Activated CD8-positive, alpha-beta memory T cell treated with anti-CD3 and anti-CD28 coated beads, Interleukin-2, amount 50 U/mL, for 24 hours (primary cell): ENCODE results near the gene ATG9B.

ENCODE experiments used
- DNase-seq: peaks from one replicate; pipeline ENCODE4 v3.0.0-alpha.2; 2020; ENCODE audit errors: extremely low read depth

Gene ATG9B, protein sequence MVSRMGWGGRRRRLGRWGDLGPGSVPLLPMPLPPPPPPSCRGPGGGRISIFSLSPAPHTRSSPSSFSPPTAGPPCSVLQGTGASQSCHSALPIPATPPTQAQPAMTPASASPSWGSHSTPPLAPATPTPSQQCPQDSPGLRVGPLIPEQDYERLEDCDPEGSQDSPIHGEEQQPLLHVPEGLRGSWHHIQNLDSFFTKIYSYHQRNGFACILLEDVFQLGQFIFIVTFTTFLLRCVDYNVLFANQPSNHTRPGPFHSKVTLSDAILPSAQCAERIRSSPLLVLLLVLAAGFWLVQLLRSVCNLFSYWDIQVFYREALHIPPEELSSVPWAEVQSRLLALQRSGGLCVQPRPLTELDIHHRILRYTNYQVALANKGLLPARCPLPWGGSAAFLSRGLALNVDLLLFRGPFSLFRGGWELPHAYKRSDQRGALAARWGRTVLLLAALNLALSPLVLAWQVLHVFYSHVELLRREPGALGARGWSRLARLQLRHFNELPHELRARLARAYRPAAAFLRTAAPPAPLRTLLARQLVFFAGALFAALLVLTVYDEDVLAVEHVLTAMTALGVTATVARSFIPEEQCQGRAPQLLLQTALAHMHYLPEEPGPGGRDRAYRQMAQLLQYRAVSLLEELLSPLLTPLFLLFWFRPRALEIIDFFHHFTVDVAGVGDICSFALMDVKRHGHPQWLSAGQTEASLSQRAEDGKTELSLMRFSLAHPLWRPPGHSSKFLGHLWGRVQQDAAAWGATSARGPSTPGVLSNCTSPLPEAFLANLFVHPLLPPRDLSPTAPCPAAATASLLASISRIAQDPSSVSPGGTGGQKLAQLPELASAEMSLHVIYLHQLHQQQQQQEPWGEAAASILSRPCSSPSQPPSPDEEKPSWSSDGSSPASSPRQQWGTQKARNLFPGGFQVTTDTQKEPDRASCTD

DNA sequence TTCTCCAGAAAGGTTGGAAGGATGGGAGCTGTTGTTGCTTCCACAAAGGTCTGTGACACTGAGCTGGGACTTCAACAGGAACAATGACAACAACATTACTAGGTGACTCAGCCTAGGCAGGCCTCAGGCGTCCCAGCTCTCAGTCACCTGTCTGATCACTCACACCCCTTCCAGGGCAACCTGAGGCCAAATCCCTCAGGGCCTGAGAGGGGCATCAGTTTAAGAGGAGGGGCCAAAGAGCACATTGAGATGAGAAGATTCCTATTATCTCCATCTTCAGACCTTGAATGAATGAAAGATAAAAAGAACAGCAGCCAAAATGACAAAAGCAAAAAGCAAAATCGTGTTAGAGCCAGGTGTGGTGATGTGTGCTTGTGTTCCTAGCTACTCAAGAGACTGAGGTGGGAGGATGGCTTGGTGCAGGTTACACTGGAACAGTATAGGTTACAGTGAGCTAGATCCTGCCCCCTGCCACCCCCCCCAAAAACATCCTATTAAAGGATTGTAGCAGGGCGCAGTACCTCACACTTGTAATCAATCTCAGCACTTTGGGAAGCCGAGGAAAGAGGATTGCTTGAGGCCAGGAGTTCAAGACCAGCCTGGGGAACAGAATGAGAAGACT is at the start of gene ATG9B:
ATG9B (minus strand) TSS at position 60 of the 622 bp plus-strand sequence. CDS start 71 bp downstream, outside the sequence.
- no peak for DNase-seq

DNA sequence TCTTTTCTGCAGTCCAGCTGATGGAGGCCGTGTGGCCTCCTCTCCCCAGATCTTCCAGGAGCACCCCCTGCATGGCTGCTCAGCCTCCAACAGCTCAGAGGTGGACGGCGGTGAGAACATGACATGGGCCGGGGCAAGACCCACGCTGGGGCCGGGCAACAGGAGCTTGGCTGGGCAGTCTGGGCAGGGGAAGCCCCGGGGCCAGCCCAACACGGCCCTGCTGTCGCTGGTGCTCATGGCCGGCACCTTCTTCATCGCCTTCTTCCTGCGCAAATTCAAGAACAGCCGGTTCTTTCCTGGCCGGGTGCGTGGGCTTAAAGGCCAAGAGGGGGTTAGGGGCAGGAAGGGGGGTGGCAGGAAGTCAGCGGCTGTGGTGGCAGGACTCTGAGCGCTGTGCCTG is 49.7 kb upstream of the ATG9B start:
- DNase-seq: no peak

DNA sequence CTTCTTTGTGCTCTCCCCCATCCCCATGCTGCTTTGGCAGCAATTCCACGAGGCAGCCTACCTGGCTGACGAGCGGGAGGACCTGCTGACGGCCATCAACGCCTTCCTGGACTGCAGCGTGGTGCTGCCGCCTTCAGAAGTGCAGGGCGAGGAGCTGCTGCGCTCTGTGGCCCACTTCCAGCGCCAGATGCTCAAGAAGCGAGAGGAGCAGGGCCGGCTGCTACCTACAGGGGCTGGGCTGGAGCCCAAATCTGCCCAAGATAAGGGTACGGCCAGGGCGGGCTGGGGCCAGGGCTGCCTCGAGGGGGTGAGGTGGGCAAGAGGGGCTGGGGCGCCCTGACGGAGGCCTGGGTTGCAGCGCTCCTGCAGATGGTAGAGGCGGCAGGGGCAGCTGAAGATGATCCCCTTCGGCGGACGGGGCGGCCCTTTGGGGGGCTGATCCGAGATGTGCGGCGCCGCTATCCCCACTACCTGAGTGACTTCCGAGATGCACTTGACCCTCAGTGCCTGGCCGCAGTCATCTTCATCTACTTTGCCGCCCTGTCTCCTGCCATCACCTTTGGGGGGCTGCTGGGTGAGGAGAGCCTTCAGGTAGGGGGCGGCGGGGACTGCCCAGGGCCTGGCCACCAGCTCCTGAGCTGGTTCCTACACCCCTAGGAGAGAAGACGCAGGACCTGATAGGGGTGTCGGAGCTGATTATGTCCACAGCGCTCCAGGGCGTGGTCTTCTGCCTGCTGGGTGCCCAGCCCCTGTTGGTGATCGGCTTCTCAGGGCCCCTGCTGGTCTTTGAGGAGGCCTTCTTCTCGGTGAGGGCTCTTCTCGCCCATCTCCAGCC is 47.0 kb upstream of the ATG9B start:
- DNase-seq: no peak

DNA sequence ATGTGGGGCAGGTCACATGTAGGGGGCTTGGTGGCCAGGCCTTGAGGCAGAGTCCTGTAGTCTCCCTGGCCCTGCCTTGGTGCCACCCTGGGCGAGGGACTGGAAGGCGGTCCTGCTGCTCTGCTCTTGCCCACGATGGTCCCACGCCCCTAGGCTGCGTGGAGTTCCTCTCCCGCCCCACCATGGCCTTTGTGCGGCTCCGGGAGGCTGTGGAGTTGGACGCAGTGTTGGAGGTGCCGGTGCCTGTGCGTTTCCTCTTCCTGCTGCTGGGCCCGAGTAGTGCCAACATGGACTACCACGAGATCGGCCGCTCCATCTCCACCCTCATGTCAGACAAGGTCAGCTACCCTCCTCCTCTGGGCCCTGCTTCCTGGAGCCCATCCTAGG is 46.3 kb upstream of the ATG9B start:
- DNase-seq: no peak

DNA sequence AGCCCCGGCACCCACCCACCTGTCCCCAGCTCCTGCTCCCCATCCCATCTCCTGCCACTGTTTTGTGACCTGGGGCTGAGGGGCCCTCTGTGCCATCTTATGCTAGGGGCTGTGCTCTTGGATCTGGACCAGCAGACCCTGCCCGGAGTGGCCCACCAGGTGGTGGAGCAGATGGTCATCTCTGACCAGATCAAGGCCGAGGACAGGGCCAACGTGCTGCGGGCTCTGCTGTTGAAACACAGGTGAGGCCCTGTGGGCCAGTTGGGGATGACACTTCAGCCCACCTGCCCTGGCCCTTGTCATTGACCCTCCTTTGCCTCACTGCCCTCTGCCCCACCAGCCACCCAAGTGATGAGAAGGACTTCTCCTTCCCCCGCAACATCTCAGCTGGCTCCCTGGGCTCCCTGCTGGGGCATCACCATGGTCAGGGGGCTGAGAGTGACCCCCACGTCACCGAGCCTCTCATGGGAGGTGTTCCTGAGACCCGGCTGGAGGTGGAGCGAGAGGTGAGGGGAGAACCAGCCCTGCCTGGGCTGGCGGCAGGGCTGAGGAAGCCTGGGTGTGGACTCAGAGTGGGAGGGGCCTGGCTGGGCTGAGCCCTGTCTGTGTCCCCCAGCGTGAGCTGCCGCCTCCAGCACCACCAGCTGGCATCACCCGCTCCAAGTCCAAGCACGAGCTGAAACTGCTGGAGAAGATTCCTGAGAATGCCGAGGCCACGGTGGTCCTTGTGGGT is 45.7 kb upstream of the ATG9B start:
- no peak for DNase-seq

DNA sequence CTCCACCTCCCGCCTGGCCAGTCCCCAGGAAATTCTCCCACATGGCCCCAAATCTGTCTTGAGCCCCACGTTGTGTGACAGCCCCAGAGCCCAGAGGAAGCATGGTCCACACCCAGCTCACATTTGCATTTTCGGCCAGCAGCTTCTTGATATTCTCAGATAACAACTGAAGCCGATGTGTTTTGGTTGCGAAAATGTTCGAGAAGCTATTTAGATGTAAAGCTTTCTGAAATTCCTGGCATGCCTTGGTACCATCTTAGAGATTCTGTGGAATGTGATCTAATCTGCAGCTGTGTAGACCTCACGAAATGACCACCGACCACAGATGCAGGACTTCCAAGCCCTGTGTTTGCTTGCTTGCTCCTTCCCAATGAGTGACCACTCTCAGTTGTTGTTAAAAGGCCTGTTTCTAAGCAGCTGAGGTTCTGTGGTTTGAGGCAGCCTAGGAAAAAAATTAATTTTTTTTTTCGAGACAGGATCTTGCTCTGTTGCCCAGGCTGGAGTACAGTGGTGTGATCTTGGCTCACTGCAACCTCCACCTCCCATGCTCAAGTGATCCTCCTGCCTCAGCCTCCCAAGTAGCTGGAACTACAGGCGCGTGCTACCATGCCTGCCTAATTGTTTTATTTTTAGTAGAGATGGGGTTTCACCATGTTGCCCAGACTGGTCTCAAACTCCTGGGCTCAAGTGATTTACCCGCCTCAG is 43.9 kb upstream of the ATG9B start:
- no peak for DNase-seq

DNA sequence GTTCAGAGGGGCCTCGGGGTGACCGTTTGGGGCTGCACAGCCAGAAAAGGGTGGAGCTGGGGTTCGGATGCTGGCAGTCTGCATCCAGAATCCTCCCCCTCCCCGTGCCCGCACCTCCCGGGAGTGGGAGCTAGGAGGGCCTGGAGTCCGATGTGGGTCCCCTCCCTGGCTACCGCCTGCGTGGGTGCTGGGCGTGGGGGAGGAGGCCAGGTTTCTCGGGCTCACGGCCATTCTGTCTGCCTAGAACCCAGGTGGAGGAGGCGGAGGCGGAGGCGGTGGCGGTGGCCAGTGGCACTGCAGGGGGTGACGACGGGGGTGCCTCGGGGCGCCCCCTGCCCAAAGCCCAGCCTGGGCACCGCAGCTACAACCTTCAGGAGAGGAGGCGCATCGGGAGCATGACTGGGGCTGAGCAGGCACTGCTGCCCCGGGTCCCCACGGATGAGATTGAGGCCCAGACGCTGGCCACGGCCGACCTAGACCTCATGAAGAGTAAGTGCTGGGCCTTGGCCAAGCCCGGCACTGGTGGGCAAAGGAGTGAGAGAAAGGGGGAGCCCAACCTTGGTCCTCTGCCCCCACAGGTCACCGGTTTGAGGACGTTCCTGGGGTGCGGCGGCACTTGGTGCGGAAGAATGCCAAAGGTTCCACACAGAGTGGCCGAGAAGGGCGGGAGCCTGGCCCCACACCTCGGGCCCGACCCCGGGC is 42.1 kb upstream of the ATG9B start:
- DNase-seq: no peak

DNA sequence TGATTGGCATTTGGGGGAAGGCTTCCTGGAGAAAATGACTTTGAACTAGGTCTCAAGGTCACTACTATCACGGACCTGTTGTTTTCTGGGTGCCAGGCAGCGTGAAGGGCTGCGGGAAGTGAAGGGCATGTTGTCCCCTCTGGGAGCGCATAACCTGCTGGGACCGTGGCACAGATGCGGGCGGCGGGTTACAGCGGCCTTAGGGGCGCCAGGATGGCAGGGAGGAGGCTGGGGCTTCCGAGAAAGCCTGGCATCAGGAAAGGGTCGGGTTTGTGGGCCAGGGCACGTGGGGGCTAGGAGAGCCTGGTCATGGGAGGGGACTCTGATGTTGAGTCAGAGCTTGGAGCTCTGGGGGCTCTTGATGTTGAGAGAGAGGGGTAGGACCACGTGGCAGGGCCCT is 41.2 kb upstream of the ATG9B start:
- DNase-seq: no peak

DNA sequence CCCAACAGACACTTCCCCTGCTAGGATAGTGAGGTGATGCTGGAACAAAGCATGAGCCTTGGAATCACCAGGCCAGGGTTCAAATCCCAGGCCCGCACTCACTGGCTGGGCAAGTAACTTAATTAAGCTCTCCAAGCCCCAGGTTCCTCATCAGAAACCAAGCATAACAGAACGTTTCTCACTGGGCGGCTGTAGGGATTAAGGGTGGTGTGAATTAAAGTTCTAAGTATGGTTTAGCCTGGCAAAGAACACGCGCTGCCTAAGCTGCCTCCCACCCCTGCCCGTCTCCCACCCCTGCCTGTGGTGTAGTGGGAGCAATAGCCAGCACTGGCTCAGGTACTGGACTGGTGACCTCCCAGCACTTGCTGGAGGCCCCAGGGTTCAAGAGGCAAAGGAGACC is 40.7 kb upstream of the ATG9B start:
- no peak for DNase-seq

DNA sequence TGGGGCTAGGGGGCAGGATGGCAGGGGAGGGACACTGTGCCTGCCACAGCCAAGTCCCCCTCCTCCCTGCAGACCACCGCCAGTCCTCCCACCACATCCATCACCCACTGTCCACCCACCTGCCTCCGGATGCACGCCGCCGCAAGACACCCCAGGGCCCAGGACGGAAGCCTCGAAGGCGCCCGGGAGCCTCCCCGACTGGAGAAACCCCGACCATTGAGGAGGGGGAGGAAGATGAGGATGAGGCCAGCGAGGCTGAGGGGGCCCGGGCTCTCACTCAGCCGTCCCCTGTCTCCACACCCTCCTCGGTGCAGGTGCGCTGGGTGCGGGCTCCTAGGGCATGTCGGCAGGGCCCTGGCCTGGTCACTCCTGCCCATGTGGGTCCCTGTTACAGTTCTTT is 40.2 kb upstream of the ATG9B start:
- no peak for DNase-seq

DNA sequence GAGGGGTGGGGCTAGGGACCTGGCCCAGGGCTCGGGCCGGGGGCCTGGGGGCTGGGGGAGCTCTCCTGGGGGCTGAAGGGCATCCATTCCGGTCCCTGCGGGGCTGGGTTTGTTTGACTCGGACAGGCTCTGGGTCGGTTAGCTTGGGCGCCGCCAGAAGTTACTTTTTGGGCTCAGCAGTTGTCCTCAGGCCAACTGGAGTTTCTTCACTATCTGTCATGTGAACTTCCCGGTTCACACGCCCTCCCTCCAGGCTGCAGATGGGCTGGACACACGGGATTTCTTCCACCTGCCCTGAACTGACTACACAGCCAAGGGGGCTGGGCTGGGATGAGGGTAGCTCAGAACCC is 38.9 kb upstream of the ATG9B start:
- DNase-seq: no peak

DNA sequence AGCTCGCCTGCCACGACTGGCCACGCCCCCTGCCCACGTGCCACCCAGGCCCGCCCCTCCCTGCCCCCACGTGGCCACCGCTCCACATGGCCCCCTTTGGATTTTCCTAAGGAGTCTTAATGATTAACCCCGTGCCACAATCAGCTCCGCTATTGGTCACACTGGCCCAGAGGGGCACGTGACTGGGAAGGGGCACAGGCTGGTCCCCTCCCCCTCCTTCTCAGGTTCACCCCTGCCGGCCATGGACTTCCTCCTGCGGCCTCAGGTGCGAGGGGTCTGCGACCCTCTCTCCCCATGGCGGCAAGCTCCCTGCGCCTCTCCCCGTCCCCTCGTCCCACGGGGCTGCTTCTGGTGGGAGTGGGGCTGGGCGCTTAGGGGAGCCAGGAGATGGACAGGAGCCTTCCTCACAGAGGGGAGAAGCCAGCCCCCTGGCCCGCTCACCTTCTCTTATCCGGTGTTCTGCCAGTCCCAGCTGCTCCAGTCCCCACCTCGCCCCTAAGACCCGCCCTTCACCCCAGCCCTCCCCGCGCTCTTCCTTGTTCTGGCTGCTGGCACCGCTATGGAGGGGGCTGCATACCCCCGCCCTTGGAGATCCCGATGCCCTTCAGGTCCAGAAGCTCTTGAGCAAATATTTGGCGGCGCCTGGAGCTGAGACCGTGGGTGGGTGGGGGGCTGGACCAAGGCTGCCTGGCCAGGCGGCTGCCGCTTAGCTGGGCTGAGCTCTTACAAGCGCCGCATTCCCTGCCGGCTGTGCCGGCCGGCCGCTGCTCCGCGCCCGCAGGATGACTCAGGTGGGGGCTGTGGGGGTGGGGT is 38.3 kb upstream of the ATG9B start:
- no peak for DNase-seq

DNA sequence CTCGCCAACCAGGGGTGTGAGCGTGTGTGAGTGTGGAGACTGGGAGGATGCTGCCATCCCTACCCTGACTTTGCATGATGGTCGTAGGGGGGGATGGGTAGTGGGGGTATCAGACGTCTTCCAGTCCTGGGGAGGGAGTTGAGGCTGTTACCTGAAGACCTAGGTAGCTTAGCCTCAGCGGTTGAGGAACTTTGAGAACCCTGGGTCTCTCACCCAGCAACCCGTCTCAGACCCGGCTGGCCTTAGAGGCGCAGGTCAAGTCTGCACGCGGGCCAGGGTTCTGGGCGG is 37.8 kb upstream of the ATG9B start:
- DNase-seq: no peak

DNA sequence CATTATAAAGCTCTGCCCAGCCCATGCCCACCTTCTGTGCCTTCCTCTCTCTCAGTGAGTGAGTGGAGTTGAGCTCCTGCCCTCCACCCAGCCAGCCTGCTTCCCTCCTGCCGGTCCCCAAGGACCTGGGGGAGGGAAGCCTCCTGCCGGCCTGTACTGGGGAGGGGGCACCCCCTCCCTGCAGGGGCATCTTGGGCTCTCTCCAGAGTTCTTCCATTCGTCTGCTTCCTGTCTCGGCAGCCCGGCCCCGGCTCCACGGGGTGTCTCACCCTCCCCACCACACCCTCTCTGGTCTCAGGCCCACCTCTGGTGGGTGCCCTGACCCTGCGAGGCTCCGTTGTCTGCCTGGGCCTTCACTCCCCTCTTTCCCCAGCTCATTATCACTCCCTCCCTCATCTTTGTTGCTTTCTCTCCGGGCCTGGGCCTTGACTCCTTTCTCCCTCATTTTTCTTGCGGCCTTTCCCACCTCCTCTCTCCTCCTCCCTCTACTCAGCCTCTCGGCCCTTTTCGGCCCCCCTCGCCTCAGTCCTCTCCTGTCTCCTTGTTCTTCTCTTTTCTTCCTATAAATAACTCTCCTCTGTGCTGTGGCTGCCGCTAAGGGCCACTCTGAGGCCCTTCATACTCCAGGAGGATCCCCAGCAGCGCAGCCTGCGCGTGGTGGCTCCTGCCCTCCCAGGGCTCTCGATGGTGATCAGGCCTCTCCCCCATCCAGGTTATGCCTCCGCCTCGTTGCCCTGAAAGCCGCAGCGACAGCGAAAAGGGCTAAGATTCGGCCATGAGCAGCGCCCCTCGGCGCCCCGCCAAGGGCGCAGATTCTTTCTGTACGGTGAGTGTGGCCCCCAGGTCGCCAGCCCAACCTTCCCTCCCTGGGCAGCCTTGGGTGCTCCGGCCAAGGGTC is 37.2 kb upstream of the ATG9B start:
- DNase-seq: no peak

DNA sequence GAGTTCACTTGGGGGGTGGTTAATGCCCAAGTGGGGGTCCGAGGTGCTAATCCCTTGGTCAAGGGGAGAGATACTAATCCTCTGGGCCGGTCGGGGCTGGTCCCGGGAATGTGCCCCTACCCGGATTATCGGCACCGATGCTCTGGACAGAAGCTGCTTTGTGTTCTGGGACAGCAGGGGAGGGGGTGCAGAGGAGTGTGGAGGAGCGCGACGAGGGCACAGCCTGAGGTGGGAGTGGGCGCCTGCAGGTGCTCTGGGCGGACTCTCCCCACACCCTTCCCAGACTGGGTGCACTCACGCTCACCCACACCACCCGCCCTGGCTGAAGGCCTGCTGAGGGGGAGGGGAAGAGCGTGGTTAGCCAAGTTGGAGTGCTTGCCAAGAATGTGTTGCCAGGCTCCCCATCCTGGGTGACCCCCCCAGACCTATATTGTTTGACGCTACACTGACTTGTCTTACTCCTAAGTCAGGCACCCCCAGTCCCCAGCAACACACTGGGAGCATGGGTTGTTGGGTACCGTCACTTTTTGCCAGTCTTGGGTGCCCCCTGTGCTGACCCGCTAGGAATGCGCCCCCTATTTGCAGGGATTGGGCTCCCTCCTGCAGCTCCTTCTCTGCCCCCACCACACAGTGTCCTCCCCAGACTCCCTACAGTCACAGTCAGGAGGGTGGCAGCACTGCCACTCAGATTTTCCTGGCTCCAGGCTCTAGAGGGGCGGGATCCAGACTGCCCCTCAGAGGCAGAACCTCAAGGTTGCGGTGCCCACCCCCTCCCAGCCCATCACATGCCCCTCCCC is 36.3 kb upstream of the ATG9B start:
- no peak for DNase-seq

DNA sequence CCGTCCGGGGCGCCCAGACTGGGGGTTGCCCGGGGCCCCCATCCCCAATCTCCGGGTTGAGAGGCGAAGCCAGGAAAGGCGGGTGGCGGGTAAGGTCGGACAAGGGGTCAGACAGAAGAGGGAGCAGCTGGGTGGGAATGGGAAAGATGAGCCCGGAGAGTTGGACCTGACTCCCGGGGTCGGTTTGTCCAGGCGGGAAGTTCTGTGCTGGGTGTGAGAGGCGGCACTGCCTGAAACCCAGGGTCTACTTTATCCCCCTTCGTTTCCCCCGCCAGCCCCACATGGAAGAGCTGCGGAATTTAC is 35.8 kb upstream of the ATG9B start:
- DNase-seq: no peak

DNA sequence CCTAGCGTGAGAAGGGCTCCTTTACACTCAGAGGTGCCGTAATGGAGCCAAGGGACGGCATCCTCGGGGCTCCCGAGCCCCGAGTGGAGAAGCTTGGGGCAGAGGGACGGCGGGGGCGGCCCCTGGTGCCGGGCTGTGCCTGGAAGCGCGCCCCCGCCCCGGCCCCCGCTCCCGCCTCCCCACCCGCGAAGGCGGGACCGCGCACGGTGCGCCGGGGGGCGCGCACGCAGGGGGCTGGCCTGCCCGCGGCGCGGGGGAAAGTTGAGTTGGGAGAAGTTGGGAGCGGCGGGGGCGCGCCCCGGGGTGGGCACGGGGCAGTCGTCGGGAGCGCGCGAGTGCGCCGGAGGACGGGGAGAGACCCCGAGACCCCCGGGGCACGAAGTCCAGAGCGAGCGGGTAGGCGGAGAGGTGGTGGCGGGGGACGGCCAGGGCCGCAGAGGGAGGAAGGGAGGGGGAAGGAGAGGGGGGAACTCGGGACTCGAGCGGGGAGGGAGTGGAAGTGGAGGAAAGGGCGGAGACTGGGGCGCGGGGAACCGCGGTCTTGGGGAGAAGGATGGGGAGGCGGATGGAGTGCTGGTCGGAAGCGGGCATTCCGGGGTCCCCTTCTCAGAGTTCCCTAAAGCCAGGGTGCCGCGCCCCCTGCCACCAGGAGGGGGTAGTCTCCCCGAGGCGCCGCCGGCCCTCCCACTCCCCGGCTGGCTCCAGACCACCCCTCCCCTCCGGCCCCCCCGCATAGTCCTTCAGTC is 35.2 kb upstream of the ATG9B start, which contains the start of gene SLC4A2:
SLC4A2 (plus strand) TSS at position 223 of the 746 bp plus-strand sequence. CDS start 2,399 bp downstream, outside the sequence.
- DNase-seq: no peak
